GM23338 (cell line): Measurements from ENCODE around the gene TEX14.

ENCODE experiments used
- EZH2 ChIP-seq: fragments of 200-600 bp; sonication (generic); IDR thresholded peaks from one replicate; pipeline ENCODE4 v1.8.0; 2017; ENCODE audit warnings: antibody characterized with exemption, mild to moderate bottlenecking, low read depth; ENCODE audit not compliant: unreplicated experiment
- EZH2phosphoT487 ChIP-seq: fragments of 200-600 bp; sonication (generic); IDR thresholded peaks from one replicate; pipeline ENCODE4 v1.8.1; 2018; ENCODE audit warnings: antibody characterized with exemption; ENCODE audit not compliant: unreplicated experiment
- JUNB ChIP-seq: IDR thresholded peaks from one replicate; pipeline ENCODE4 v1.6.1; 2016; ENCODE audit warnings: antibody characterized with exemption; ENCODE audit not compliant: unreplicated experiment
- POLR2AphosphoS5 ChIP-seq: IDR thresholded peaks from 2 replicates; pipeline ENCODE4 v1.6.1; 2016; ENCODE audit warnings: antibody characterized with exemption, low read depth
- REST ChIP-seq: IDR thresholded peaks from one replicate; pipeline ENCODE4 v1.6.1; 2018; ENCODE audit warnings: antibody characterized with exemption; ENCODE audit not compliant: unreplicated experiment
- ZNF114 ChIP-seq: fragments of 250-450 bp; sonication (Bioruptor Pico); IDR thresholded peaks from 2 replicates; pipeline ENCODE4 v1.5.0; 2020; ENCODE audit warnings: mild to moderate bottlenecking, moderate library complexity
- ZNF331 ChIP-seq: fragments of 250-450 bp; sonication (Bioruptor Pico); IDR thresholded peaks from 2 replicates; pipeline ENCODE4 v1.5.0; 2020; ENCODE audit warnings: low read depth, mild to moderate bottlenecking, moderate library complexity
- TF ChIP-seq, protein P1 (sequence below), 2 experiments: fragments of 200-600 bp in 1 of 2; sonication (generic) in 1 of 2; conservative IDR thresholded peaks; 2 replicates each; pipeline versions ENCODE4 v1.5.1 to v1.6.1; 2016 to 2017; ENCODE audit warnings: antibody characterized with exemption in 2 of 2, low read depth in 2 of 2, mild to moderate bottlenecking in 2 of 2, moderate library complexity in 1 of 2

DNA sequence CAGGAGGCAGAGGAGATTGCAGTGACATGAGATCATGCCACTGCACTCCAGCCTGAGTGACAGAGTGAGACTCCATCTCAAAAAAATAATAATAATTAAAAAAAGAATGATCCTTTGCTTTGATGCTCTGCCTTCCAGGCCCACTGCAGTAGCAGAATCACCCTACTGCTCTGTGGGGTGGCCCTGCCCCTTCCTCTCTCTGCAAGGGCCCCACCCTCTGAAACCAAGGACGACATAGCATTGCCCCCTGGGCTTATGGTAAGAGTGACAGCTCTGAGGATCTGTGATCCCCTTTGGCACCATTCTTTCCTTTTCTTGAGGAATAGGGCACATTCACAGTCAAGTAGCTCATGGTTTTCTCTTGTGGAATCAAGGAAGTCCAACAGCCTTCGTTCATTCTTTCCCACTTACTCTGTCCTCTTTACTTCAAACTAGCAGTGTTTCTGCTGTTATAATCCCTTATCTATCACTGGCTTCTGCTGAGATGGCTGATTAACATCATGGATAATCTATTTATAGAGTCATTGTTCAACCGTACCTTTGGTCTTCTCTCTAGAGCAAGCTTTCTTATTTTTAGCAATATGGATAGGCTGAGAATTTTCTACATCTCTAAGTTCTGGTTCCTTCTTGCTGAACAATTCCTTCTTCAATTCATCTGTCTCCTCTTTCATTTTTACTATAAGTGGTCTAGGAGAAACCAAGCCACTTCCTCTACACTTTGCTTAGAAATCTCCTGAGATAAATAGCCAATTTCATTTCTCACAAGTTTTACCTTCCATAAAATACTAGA lies 14.7 kb upstream of the TEX14 start:
- TF ChIP-seq, protein P1, sequence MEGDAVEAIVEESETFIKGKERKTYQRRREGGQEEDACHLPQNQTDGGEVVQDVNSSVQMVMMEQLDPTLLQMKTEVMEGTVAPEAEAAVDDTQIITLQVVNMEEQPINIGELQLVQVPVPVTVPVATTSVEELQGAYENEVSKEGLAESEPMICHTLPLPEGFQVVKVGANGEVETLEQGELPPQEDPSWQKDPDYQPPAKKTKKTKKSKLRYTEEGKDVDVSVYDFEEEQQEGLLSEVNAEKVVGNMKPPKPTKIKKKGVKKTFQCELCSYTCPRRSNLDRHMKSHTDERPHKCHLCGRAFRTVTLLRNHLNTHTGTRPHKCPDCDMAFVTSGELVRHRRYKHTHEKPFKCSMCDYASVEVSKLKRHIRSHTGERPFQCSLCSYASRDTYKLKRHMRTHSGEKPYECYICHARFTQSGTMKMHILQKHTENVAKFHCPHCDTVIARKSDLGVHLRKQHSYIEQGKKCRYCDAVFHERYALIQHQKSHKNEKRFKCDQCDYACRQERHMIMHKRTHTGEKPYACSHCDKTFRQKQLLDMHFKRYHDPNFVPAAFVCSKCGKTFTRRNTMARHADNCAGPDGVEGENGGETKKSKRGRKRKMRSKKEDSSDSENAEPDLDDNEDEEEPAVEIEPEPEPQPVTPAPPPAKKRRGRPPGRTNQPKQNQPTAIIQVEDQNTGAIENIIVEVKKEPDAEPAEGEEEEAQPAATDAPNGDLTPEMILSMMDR (conservative IDR thresholded peaks at IDR 0.05; ENCODE audit: low read depth in 2 of 2): no peak
- no peak for TF ChIP-seq EZH2
- no peak for TF ChIP-seq REST
- TF ChIP-seq POLR2AphosphoS5: no peak
- no peak for TF ChIP-seq EZH2phosphoT487
- no peak for TF ChIP-seq ZNF331
- TF ChIP-seq ZNF114 (CRISPR knock-in tag): no peak
- no peak for TF ChIP-seq JUNB
